ENCODE results near the gene GALNT17.

The GALNT17 gene

GRCh38 chr7:71285571-71286145, 153.7 kb downstream of the GALNT17 start:
- TF ChIP-seq CTCF (IDR thresholded peaks at IDR 0.05; ENCODE audit: control insufficient read depth, insufficient read depth, low read depth, low read length, missing control alignments) = no peak
- H3K4me3 ChIP-seq (ENCODE audit: control insufficient read depth, low read depth, low read length) = no peak overlapping the region
- no peak for DNase-seq (ENCODE audit: low read depth)

DNA sequence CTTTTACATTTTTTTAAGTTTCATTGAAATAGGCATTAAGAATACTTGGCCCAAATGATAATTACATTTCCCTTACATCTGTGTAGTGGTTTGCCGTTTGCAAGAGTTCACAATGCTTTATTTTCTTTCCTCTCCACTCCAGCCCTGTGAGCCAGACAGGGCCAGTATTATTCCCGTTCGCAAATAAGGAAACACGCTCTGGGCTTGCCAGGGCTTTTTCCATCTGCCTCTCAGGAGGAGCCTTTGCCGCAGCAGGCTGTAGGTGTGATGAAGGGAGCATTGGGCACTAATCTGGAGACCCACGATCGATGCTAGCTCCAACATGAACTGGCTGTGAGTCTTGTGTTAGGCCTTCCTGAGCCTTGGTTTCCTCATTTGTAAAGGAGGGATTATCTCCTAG, 154.4 kb downstream of the GALNT17 start:
- H3K4me3 ChIP-seq (ENCODE audit: control insufficient read depth, low read depth, low read length) = no peak overlapping the region
- DNase-seq (ENCODE audit: low read depth) = no peak
- no peak for TF ChIP-seq CTCF (IDR thresholded peaks at IDR 0.05; ENCODE audit: control insufficient read depth, insufficient read depth, low read depth, low read length, missing control alignments)

DNA sequence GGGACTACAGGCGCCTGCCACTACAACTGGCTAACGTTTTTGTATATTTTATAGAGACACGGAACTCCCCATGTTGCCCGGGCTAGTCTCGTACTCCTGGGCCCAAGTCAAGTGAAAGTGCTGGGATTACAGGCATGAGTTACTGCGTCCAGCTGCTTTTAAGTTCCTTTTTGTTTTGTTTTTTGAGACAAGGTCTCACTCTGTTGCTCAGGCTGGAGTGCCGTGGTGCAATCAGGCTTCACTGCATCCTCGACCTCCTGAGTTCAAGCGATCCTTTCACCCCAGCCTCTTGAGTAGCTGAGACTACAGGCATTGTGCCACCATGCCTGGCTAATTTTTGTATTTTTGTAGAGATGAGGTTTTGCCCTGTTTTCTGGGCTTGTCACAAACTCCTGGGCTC, 155.0 kb downstream of the GALNT17 start:
- no peak for TF ChIP-seq CTCF (IDR thresholded peaks at IDR 0.05; ENCODE audit: control insufficient read depth, insufficient read depth, low read depth, low read length, missing control alignments)
- DNase-seq (ENCODE audit: low read depth) = no peak
- no peak overlapping the region for H3K4me3 ChIP-seq (ENCODE audit: control insufficient read depth, low read depth, low read length)

DNA sequence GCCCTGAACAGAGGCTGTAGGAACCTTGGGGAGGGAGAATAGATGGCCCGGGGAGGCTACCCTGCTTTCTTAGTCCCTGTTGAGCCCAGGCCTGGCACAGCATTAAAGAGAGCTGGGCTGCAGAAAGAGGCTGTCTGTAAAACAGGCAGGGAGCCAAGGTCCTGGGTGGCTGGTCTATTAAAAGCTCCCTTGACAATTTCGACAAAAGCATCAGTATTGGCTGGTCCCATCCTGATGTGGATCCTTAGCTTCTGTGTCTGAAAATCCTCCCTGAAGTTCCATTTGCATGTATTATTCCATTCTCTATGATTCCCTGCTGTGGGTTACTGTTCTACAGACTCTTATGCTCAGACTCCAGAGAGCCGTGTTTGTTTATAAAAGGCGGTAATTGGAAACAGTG, 158.5 kb downstream of the GALNT17 start:
- no peak overlapping the region for H3K4me3 ChIP-seq (ENCODE audit: control insufficient read depth, low read depth, low read length)
- no peak for DNase-seq (ENCODE audit: low read depth)
- TF ChIP-seq CTCF (IDR thresholded peaks at IDR 0.05; ENCODE audit: control insufficient read depth, insufficient read depth, low read depth, low read length, missing control alignments) = no peak

GRCh38 chr7:71298378-71298777, 166.4 kb downstream of the GALNT17 start:
- no peak for TF ChIP-seq CTCF (IDR thresholded peaks at IDR 0.05; ENCODE audit: control insufficient read depth, insufficient read depth, low read depth, low read length, missing control alignments)
- H3K4me3 ChIP-seq (ENCODE audit: control insufficient read depth, low read depth, low read length) = no peak overlapping the region
- no peak for DNase-seq (ENCODE audit: low read depth)

DNA sequence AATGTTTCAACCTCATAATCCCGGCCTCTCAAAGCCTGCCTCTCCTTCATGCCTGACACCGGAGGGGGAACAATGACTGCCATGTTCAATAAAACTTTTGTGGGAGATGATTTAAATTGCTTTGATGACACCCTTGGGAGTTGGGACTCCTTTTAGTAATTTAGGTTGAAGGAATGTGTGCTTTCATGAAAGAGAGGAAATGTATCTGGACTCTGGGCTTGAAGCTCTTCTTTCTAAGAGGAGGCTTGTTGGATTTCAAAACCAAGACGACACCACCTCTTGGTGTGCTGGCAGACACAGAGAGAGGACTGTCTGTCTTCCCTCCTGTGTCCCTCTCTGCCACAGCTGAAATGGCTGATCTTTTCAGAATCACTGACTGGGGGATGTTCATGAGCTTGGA, 168.1 kb downstream of the GALNT17 start:
- no peak overlapping the region for H3K4me3 ChIP-seq (ENCODE audit: control insufficient read depth, low read depth, low read length)
- DNase-seq (ENCODE audit: low read depth) = no peak
- no peak for TF ChIP-seq CTCF (IDR thresholded peaks at IDR 0.05; ENCODE audit: control insufficient read depth, insufficient read depth, low read depth, low read length, missing control alignments)

DNA sequence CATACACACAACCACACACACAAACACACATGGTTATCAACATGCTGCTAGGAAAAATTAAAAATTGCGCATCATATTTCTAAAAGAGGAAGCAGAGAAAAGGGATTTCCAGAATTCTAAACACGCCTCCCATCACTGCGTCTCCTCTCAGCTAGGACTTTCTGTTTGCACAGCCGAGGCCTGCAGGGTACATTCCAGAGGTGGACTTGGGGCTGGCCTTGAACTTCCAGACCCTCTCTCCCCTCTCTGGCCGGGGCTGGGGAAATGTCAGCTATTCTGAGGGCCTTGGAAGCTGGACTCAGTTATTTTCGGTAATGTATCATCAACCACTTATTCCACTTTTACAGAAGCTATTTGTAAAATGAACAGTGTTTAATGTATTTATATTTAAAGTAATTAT, 168.7 kb downstream of the GALNT17 start:
- no peak overlapping the region for H3K4me3 ChIP-seq (ENCODE audit: control insufficient read depth, low read depth, low read length)
- no peak for DNase-seq (ENCODE audit: low read depth)
- TF ChIP-seq CTCF (IDR thresholded peaks at IDR 0.05; ENCODE audit: control insufficient read depth, insufficient read depth, low read depth, low read length, missing control alignments) = no peak
